Right lobe of liver (tissue), 4 donors: ENCODE measurements around the gene NUCB1.
"Not testable (repeated sequence)": the region's sequence is repeated elsewhere in the genome, so short reads cannot be mapped to it uniquely, and the experiment has no call there.

ENCODE experiments used
- POLR2A ChIP-seq: fragments of 450-650 bp; IDR thresholded peaks from one replicate; pipeline ENCODE4 v1.6.1; 2017; ENCODE audit warnings: antibody characterized with exemption, mild to moderate bottlenecking
- TF ChIP-seq, protein P1 (sequence below), 4 donors: fragments of 200-600 bp in 3 of 4; fragments of 450-650 bp in 1 of 4; IDR thresholded peaks; one replicate each; pipeline versions ENCODE4 v1.5.1 to v1.8.0; 2016 to 2022; ENCODE audit warnings: antibody characterized with exemption in 4 of 4, mild to moderate bottlenecking in 2 of 4
- donor health status: DM: no; HTN: no; CAD: no.
- donor health status: DM: no; HTN: no; CAD: no.
- donor health status: DM: no; HTN: yes; CAD: no.

DNA sequence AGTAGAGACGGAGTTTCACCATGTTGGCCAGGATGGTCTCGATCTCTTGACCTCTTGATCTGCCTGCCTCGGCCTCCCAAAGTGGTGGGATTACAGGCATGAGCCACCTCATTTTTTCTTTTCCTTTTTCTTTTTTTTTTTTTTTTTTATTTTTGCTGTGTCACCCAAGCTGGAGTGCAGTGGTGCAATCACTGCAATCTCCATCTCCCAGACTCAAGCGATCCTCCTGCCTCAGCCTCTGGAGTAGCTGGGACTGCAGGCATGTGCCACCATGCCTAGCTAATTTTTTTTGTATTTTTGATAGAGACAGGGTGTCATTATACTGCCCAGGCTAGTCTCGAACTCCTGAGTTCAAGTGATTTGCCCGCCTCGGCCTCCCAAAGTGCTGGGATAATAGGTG is 2.2 kb downstream of the NUCB1 start:
- TF ChIP-seq, protein P1, sequence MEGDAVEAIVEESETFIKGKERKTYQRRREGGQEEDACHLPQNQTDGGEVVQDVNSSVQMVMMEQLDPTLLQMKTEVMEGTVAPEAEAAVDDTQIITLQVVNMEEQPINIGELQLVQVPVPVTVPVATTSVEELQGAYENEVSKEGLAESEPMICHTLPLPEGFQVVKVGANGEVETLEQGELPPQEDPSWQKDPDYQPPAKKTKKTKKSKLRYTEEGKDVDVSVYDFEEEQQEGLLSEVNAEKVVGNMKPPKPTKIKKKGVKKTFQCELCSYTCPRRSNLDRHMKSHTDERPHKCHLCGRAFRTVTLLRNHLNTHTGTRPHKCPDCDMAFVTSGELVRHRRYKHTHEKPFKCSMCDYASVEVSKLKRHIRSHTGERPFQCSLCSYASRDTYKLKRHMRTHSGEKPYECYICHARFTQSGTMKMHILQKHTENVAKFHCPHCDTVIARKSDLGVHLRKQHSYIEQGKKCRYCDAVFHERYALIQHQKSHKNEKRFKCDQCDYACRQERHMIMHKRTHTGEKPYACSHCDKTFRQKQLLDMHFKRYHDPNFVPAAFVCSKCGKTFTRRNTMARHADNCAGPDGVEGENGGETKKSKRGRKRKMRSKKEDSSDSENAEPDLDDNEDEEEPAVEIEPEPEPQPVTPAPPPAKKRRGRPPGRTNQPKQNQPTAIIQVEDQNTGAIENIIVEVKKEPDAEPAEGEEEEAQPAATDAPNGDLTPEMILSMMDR (IDR thresholded peaks at IDR 0.05), result not testable (repeated sequence)
- not testable (repeated sequence) for TF ChIP-seq POLR2A
